HCT116 (cell line): ENCODE results near the gene ATP10B. TPM values are rescaled to one million over a fixed set of nuclear protein-coding genes. Genes with fewer than 3 reads are reported as not detected.

Experiments used
- ATAC-seq: fragments of 200-7000 bp; cut with Tn5 transposase; 2 replicates; pipeline ENCODE4 v1.9.1; 2020; ENCODE audit warnings: mild to moderate bottlenecking, moderate library complexity
- BruUV-seq: library from RNA; stranded (reverse); fragments of 400-500 nt; replicated peaks from 2 replicates; lab custom pipeline; 2021; lab: Mats Ljungman, UMichigan
- CTCF ChIA-PET: fragments of 300-600 bp; sonication (Branson Sonifier 250); formaldehyde crosslinking; loops from one replicate; lab custom pipeline; 2021; ENCODE audit warnings: antibody characterized with exemption; lab: Charles Lee
- POLR2A ChIA-PET: fragments of 300-600, 350-600 bp; sonication (Branson Sonifier 250); formaldehyde crosslinking; loops from one replicate; lab custom pipeline; 2021; ENCODE audit warnings: antibody characterized with exemption; lab: Charles Lee
- RAD21 ChIA-PET, 2 experiments: fragments of 300-600 bp; sonication (Branson Sonifier 250); formaldehyde crosslinking; loops; one replicate each; lab custom pipeline; 2023; ENCODE audit warnings: low total read pairs in 2 of 2; ENCODE audit not compliant: uncharacterized antibody in 2 of 2, unreplicated experiment in 2 of 2, low non-redundant PET in 1 of 2; lab: Charles Lee
- DNase-seq: peaks from one replicate; pipeline ENCODE4 v3.0.0-alpha.2; 2010; ENCODE audit warnings: low read depth, low spot score
- H2AFZ ChIP-seq: fragments of 200-600 bp; shearing (Covaris generic), sonication (generic); 2 replicates; pipeline ENCODE4 v1.6.1; 2017; ENCODE audit warnings: low read depth, mixed run types, mixed read lengths, antibody characterized with exemption, low read length; ENCODE audit not compliant: poor library complexity, severe bottlenecking
- H3K27ac ChIP-seq: 2 replicates; pipeline ENCODE4 v1.5.1; 2012; ENCODE audit warnings: low read depth, low read length
- H3K27me3 ChIP-seq: fragments of 200-600 bp; sonication (generic); 2 replicates; pipeline ENCODE4 v1.6.1; 2016; ENCODE audit warnings: mixed run types, low read length, mixed read lengths; ENCODE audit not compliant: insufficient read depth
- H3K36me3 ChIP-seq, 2 experiments: fragments of 200-500 bp in 1 of 2; fragments of 200-600 bp in 1 of 2; sonication (Bioruptor generic) in 1 of 2; sonication (generic) in 1 of 2; 2 replicates each; pipeline versions ENCODE4 v1.5.1 to v1.6.1; 2014 to 2016; ENCODE audit warnings: low read length in 2 of 2, inconsistent platforms in 1 of 2, mixed read lengths in 1 of 2, mixed run types in 1 of 2; ENCODE audit not compliant: insufficient read depth in 2 of 2, control insufficient read depth in 1 of 2
- H3K4me1 ChIP-seq, 2 experiments: fragments of 200-600 bp in 1 of 2; sonication (generic) in 1 of 2; 2 replicates each; pipeline versions ENCODE4 v1.5.1 to v1.6.1; 2012 to 2017; ENCODE audit warnings: low read length in 2 of 2, inconsistent platforms in 1 of 2, mild to moderate bottlenecking in 1 of 2, mixed read lengths in 1 of 2, mixed run types in 1 of 2, moderate library complexity in 1 of 2; ENCODE audit not compliant: insufficient read depth in 2 of 2, control insufficient read depth in 1 of 2
- H3K4me2 ChIP-seq: fragments of 200-600 bp; sonication (generic); 2 replicates; pipeline ENCODE4 v1.6.1; 2017; ENCODE audit warnings: mixed run types, low read length, mixed read lengths
- H3K4me3 ChIP-seq, 2 experiments: fragments of 200-600 bp in 1 of 2; sonication (generic) in 1 of 2; replicated peaks in 1 of 2; 2 replicates each; pipeline ENCODE4 v1.5.1; 2011 to 2016; ENCODE audit warnings: low read length in 2 of 2, control low read depth in 1 of 2, low read depth in 1 of 2, mild to moderate bottlenecking in 1 of 2, mixed read lengths in 1 of 2, mixed run types in 1 of 2
- H3K79me2 ChIP-seq: fragments of 200-600 bp; sonication (generic); 2 replicates; pipeline ENCODE4 v1.6.1; 2017; ENCODE audit warnings: mild to moderate bottlenecking, mixed run types, low read length, moderate library complexity, mixed read lengths; ENCODE audit not compliant: insufficient read depth
- H3K9ac ChIP-seq: fragments of 200-600 bp; sonication (generic); 2 replicates; pipeline ENCODE4 v1.6.1; 2016; ENCODE audit warnings: low read length, mixed read lengths
- H3K9me2 ChIP-seq: fragments of 200-600 bp; sonication (generic), shearing (Covaris generic); 2 replicates; pipeline ENCODE4 v1.6.1; 2017; ENCODE audit warnings: mixed run types, mild to moderate bottlenecking, moderate library complexity; ENCODE audit not compliant: insufficient read depth
- H3K9me3 ChIP-seq, 2 experiments: fragments of 200-500 bp in 1 of 2; fragments of 200-600 bp in 1 of 2; sonication (Bioruptor generic) in 1 of 2; sonication (generic) in 1 of 2; 2 replicates each; pipeline ENCODE4 v1.6.1; 2014 to 2017; ENCODE audit warnings: low read length in 2 of 2, mixed read lengths in 2 of 2, inconsistent platforms in 1 of 2, low read depth in 1 of 2, mild to moderate bottlenecking in 1 of 2, mixed run types in 1 of 2, moderate library complexity in 1 of 2; ENCODE audit not compliant: control insufficient read depth in 1 of 2, insufficient read depth in 1 of 2
- H4K20me1 ChIP-seq: fragments of 200-600 bp; sonication (generic), shearing (Covaris generic); 2 replicates; pipeline ENCODE4 v1.6.1; 2017; ENCODE audit warnings: mixed run types, mild to moderate bottlenecking, moderate library complexity; ENCODE audit not compliant: insufficient read depth
- CEBPB ChIP-seq: IDR thresholded peaks from 2 replicates; pipeline ENCODE4 v1.6.1; 2012; ENCODE audit warnings: low read depth
- EGR1 ChIP-seq: IDR thresholded peaks from 2 replicates; pipeline ENCODE4 v1.6.1; 2012; ENCODE audit warnings: low read depth
- EZH2phosphoT487 ChIP-seq: fragments of 200-600 bp; IDR thresholded peaks from 2 replicates; pipeline ENCODE4 v1.6.1; 2018; ENCODE audit warnings: antibody characterized with exemption, borderline replicate concordance
- FOSL1 ChIP-seq: IDR thresholded peaks from 2 replicates; pipeline ENCODE4 v1.6.1; 2012; ENCODE audit warnings: low read depth
- JUND ChIP-seq: IDR thresholded peaks from 2 replicates; pipeline ENCODE4 v1.6.1; 2012
- POLR2A ChIP-seq: IDR thresholded peaks from 2 replicates; pipeline ENCODE4 v1.7.0; 2011; ENCODE audit warnings: borderline replicate concordance; ENCODE audit not compliant: insufficient read depth, insufficient read length; ENCODE audit errors: extremely low read depth
- RAD21 ChIP-seq: IDR thresholded peaks from 2 replicates; pipeline ENCODE4 v1.6.1; 2012; ENCODE audit warnings: low read depth, mild to moderate bottlenecking
- REST ChIP-seq: IDR thresholded peaks from 2 replicates; pipeline ENCODE4 v1.6.1; 2012; ENCODE audit warnings: low read depth
- SIN3A ChIP-seq: IDR thresholded peaks from 2 replicates; pipeline ENCODE4 v1.6.1; 2012; ENCODE audit warnings: low read depth
- SRF ChIP-seq: IDR thresholded peaks from 2 replicates; pipeline ENCODE4 v1.6.1; 2012; ENCODE audit warnings: low read depth
- TCF7L2 ChIP-seq: IDR thresholded peaks from 2 replicates; pipeline ENCODE4 v1.7.0; 2011; ENCODE audit warnings: borderline replicate concordance, inconsistent platforms; ENCODE audit not compliant: insufficient read depth, insufficient read length; ENCODE audit errors: extremely low read depth
- YY1 ChIP-seq: IDR thresholded peaks from 2 replicates; pipeline ENCODE4 v1.6.1; 2011; ENCODE audit warnings: low read length, low read depth, moderate library complexity, mild to moderate bottlenecking; ENCODE audit not compliant: insufficient replicate concordance; ENCODE audit errors: extremely low read depth
- intact Hi-C: fragments of 100-400 bp; cut with micrococcal nuclease; formaldehyde crosslinking; loops from 2 replicates; pipeline ENCODE4 v1.10.0; 2022
- total RNA-seq: library from RNA; stranded (reverse); gene quantifications from one replicate; pipeline ENCODE4 v1.2.1, GENCODE V29; 2021; ENCODE audit not compliant: unreplicated experiment
- TF ChIP-seq, protein P1 (sequence below), 3 experiments: fragments of 200-600 bp in 1 of 3; sonication (generic) in 1 of 3; IDR thresholded peaks in 2 of 3; conservative IDR thresholded peaks in 1 of 3; 2 replicates each; pipeline ENCODE4 v1.5.1; 2012 to 2017; ENCODE audit warnings: low read depth in 2 of 3, low read length in 2 of 3, antibody characterized with exemption in 1 of 3, borderline replicate concordance in 1 of 3, control low read depth in 1 of 3, mild to moderate bottlenecking in 1 of 3, mixed read lengths in 1 of 3, mixed run types in 1 of 3, moderate library complexity in 1 of 3; ENCODE audit not compliant: insufficient read depth in 1 of 3

ATP10B gene
- total RNA-seq, 1 experiment from 2014 or later: 0.07 TPM

DNA sequence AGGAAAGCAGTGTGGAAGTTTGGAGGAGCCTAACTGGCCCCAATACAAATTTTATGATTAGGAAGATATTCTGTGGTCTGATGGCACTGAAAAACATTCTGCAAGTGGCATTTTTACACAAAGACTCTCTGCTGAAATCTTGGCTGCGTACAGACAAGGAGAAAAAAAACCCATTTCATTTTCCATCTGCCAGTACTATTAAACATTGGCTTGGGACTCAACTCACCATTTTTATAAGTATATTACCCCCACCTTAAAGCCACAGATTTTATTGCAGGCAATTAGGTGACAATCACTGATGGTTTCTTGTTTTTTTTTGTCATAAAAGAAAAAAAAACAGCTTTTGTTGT, 223.4 kb downstream of the ATP10B start:
- H3K9ac ChIP-seq: no peak overlapping the region
- H3K27me3 ChIP-seq: 0 out of 2 replicates have a peak, but pooled peaks cover 9% of the 10 kb centered on the region
- no peaks in the 10 kb centered on the region for H3K4me1 ChIP-seq
- no peak overlapping the region for H3K4me2 ChIP-seq
- POLR2A ChIA-PET: no interaction called here
- H3K9me3 ChIP-seq: no peaks in the 10 kb centered on the region
- CTCF ChIA-PET: no interaction called here
- H2AFZ ChIP-seq: no peak overlapping the region
- no peaks in the 10 kb centered on the region for H3K36me3 ChIP-seq
- ATAC-seq (no peak), DNase-seq (no peak)
- TF ChIP-seq EGR1: no peak
- TF ChIP-seq RAD21: no peak
- TF ChIP-seq, protein P1, sequence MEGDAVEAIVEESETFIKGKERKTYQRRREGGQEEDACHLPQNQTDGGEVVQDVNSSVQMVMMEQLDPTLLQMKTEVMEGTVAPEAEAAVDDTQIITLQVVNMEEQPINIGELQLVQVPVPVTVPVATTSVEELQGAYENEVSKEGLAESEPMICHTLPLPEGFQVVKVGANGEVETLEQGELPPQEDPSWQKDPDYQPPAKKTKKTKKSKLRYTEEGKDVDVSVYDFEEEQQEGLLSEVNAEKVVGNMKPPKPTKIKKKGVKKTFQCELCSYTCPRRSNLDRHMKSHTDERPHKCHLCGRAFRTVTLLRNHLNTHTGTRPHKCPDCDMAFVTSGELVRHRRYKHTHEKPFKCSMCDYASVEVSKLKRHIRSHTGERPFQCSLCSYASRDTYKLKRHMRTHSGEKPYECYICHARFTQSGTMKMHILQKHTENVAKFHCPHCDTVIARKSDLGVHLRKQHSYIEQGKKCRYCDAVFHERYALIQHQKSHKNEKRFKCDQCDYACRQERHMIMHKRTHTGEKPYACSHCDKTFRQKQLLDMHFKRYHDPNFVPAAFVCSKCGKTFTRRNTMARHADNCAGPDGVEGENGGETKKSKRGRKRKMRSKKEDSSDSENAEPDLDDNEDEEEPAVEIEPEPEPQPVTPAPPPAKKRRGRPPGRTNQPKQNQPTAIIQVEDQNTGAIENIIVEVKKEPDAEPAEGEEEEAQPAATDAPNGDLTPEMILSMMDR (IDR thresholded peaks at IDR 0.05 in 2 of 3, conservative IDR thresholded peaks at IDR 0.05 in 1 of 3; ENCODE audit: borderline replicate concordance in 1 of 3, insufficient read depth in 1 of 3, low read depth in 2 of 3, low read length in 2 of 3): no peak
- no peak for TF ChIP-seq JUND
- TF ChIP-seq TCF7L2: no peak
- no peak for TF ChIP-seq YY1
- TF ChIP-seq SIN3A: no peak
- TF ChIP-seq REST: no peak
- TF ChIP-seq SRF: no peak
- no peak for TF ChIP-seq FOSL1
- no peak for TF ChIP-seq POLR2A
- TF ChIP-seq CEBPB: no peak
- TF ChIP-seq EZH2phosphoT487: no peak
- H3K79me2 ChIP-seq: no peaks in the 10 kb centered on the region
- no TSS peak for BruUV-seq
- RAD21 ChIA-PET: no interaction called here
- H3K27ac ChIP-seq: no peak overlapping the region
- intact Hi-C loops: no loop called here
- H4K20me1 ChIP-seq: no peaks in the 10 kb centered on the region
- no peak overlapping the region for H3K4me3 ChIP-seq
- no peaks in the 10 kb centered on the region for H3K9me2 ChIP-seq
